ENCODE results near the gene VEPH1. TPM values are rescaled to one million over a fixed set of nuclear protein-coding genes. Genes with fewer than 3 reads are reported as not detected.

Gene VEPH1
- total RNA-seq, 1 experiment from 2014 or later: 7.7 TPM

DNA sequence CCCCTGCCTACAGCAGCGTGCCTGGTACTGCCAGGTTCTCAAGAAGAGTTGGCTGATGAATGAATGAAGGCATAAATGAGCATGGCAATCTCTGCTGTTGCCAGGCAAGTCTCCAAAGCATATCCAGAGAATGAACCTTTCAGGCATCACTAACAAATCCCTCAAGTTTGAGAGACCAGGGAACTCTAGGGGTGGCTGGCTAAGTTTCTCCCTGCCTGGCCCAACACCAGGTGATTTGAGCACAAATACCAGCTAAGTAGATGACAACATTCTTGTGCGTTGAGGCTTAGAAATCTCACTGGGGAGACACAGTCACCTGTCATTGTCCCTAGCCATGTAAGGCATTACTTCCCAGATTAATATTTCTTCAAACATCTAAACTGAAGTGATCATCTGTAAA is 147.9 kb downstream of the VEPH1 start:
- Mint-ChIP-seq H3K27ac (no peak overlapping the region), H3K4me1 (peaks cover 4 to 6% of the 10 kb centered on the region in 2 experiments)

More for the DNA sequence above, 147.9 kb downstream of the VEPH1 start:
- no peak overlapping the region for H2BK20ac ChIP-seq (ENCODE audit: low read depth, low read length, poor library complexity, severe bottlenecking)
- H3K4me2 ChIP-seq (ENCODE audit: insufficient read depth, insufficient read length, low read length): no peak overlapping the region
- H3K4me3 Mint-ChIP-seq: no peak overlapping the region
- no peak overlapping the region for H4K8ac ChIP-seq (replicated peaks; ENCODE audit: insufficient read length, low read depth, low read length)
- H3K79me2 ChIP-seq (ENCODE audit: insufficient read depth, low read length): no peaks in the 10 kb centered on the region
- H4K91ac ChIP-seq (ENCODE audit: insufficient read length, low read depth, low read length): no peak overlapping the region
- H3K79me1 ChIP-seq (ENCODE audit: insufficient read depth, low read depth, low read length, poor library complexity, severe bottlenecking): no peaks in the 10 kb centered on the region
- no peak overlapping the region for H2BK15ac ChIP-seq (ENCODE audit: low read depth, low read length)
- no peak overlapping the region for H2BK12ac ChIP-seq (ENCODE audit: insufficient read length, low read depth, low read length)
- no peak overlapping the region for H3K23ac ChIP-seq (ENCODE audit: insufficient read length, low read depth, low read length)
- H2AFZ ChIP-seq (ENCODE audit: low read length): no peak overlapping the region
- TF ChIP-seq, protein P1, sequence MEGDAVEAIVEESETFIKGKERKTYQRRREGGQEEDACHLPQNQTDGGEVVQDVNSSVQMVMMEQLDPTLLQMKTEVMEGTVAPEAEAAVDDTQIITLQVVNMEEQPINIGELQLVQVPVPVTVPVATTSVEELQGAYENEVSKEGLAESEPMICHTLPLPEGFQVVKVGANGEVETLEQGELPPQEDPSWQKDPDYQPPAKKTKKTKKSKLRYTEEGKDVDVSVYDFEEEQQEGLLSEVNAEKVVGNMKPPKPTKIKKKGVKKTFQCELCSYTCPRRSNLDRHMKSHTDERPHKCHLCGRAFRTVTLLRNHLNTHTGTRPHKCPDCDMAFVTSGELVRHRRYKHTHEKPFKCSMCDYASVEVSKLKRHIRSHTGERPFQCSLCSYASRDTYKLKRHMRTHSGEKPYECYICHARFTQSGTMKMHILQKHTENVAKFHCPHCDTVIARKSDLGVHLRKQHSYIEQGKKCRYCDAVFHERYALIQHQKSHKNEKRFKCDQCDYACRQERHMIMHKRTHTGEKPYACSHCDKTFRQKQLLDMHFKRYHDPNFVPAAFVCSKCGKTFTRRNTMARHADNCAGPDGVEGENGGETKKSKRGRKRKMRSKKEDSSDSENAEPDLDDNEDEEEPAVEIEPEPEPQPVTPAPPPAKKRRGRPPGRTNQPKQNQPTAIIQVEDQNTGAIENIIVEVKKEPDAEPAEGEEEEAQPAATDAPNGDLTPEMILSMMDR (conservative IDR thresholded peaks at IDR 0.05): no peak
- H3K14ac ChIP-seq (ENCODE audit: insufficient read depth, low read length): no peak overlapping the region
- no peak overlapping the region for H2AK5ac ChIP-seq (ENCODE audit: insufficient read length, low read length)
- no peak overlapping the region for H3T11ph ChIP-seq (ENCODE audit: low read length)
- 0 out of 2 replicates have a peak, but pooled peaks cover 3% of the 10 kb centered on the region for H3K4me1 ChIP-seq (ENCODE audit: insufficient read depth, low read length)
- no peak overlapping the region for H3K56ac ChIP-seq (ENCODE audit: insufficient read length, low read depth, low read length)
- no peak overlapping the region for H3K18ac ChIP-seq (ENCODE audit: insufficient read length, low read depth, low read length)
- no peaks in the 10 kb centered on the region for H4K20me1 ChIP-seq (ENCODE audit: control insufficient read depth, insufficient read depth, insufficient read length)
- no peaks in the 10 kb centered on the region for H3K23me2 ChIP-seq (ENCODE audit: insufficient read length, low read depth, low read length, poor library complexity, severe bottlenecking)
- H2BK5ac ChIP-seq (ENCODE audit: insufficient read length, low read length): no peak overlapping the region
- WGBS (ENCODE audit: extremely low coverage, insufficient read length, low lambda C conversion rate): no CpG with 5 or more reads among the region's 2 CpGs
- H3K27me3 Mint-ChIP-seq (ENCODE audit: low read depth): no peaks in the 10 kb centered on the region; the same call in 1 of the 2 replicates
- no peak for DNase-seq
- no peak overlapping the region for H3K27ac ChIP-seq (ENCODE audit: insufficient read length, low read depth, low read length)
- H2BK120ac ChIP-seq (ENCODE audit: low read depth, low read length, poor library complexity, severe bottlenecking): no peak overlapping the region
- no peaks in the 10 kb centered on the region for H3K9me3 ChIP-seq (ENCODE audit: control insufficient read depth, low read depth, low read length)
- H4K5ac ChIP-seq (ENCODE audit: insufficient read length, low read depth, low read length): no peak overlapping the region
- H3K9me3 Mint-ChIP-seq: no peaks in the 10 kb centered on the region
- no peak overlapping the region for H3K9ac ChIP-seq (ENCODE audit: extremely low read depth, insufficient read length, low read length)
- H3K36me3 Mint-ChIP-seq (ENCODE audit: insufficient read depth in 1 of 3, low read depth in 3 of 3): no peaks in the 10 kb centered on the region
- no peaks in the 10 kb centered on the region for H3K27me3 ChIP-seq (ENCODE audit: insufficient read depth, low read length)
- no peak overlapping the region for H3K4ac ChIP-seq (ENCODE audit: low read depth, low read length)
